AG04449 (cell line): ENCODE measurements around the gene COA8.

Source experiments
- CTCF ChIA-PET: fragments of 350-600 bp; formaldehyde crosslinking; extraction: SDS; loops from one replicate; lab custom pipeline; 2021; ENCODE audit warnings: antibody characterized with exemption; lab: Yijun Ruan, JAX
- POLR2A ChIA-PET: fragments of 400-600, 350-600 bp; formaldehyde crosslinking; extraction: SDS; loops from one replicate; lab custom pipeline; 2020; ENCODE audit warnings: antibody characterized with exemption, inconsistent platforms; lab: Yijun Ruan, JAX
- DNase-seq: peaks from one replicate; pipeline ENCODE4 v3.0.0-alpha.2; 2010; ENCODE audit warnings: low read depth, low spot score
- H3K4me3 ChIP-seq: 2 replicates; pipeline ENCODE4 v1.5.1; 2011; ENCODE audit warnings: low read depth, mild to moderate bottlenecking, control low read depth, low read length
- CTCF ChIP-seq: IDR thresholded peaks from one replicate; pipeline ENCODE4 v1.5.1; 2011; ENCODE audit warnings: mild to moderate bottlenecking, moderate library complexity, low read length, control low read depth, inconsistent platforms; ENCODE audit not compliant: insufficient read depth; ENCODE audit errors: missing control alignments

Gene COA8

GRCh38 chr14:103574707-103575285, 12.0 kb downstream of the COA8 start:
- POLR2A ChIA-PET: no interaction called here
- TF ChIP-seq CTCF: no peak
- H3K4me3 ChIP-seq: no peak overlapping the region
- CTCF ChIA-PET: interaction anchor here (0.7 to 2.0 kb wide), 8 partner anchors 9 to 105 kb away, joined by 3 to 6 read pairs (median 4); partner anchors contain the start of gene BAG5
- no peak for DNase-seq

- ChIA-PET POLR2A (interaction anchor here (1.3 kb wide), 1 partner anchor 9 kb away, joined by 5 read pairs; no protein-coding TSS in a partner anchor), CTCF (interaction anchor here (1.2 to 2.0 kb wide), 4 partner anchors 12 to 345 kb away, joined by 3 to 6 read pairs (median 5); partner anchors contain the start of gene COA8)
- TF ChIP-seq CTCF: no peak
- H3K4me3 ChIP-seq: no peak overlapping the region
- no peak for DNase-seq
Measured at GRCh38 chr14:103576371-103577024, 13.7 kb downstream of the COA8 start.

- ChIA-PET POLR2A (no interaction called here), CTCF (interaction anchor here (1.2 to 1.4 kb wide), 2 partner anchors 10 to 17 kb away, joined by 3 read pairs; no protein-coding TSS in a partner anchor)
- no peak overlapping the region for H3K4me3 ChIP-seq
- no peak for DNase-seq
- TF ChIP-seq CTCF: no peak
Measured at GRCh38 chr14:103578401-103579075, 15.8 kb downstream of the COA8 start.

- ChIA-PET CTCF (no interaction called here), POLR2A (no interaction called here)
- H3K4me3 ChIP-seq: no peak overlapping the region
- DNase-seq: no peak
- no peak for TF ChIP-seq CTCF
Measured at GRCh38 chr14:103581206-103581605, 18.4 kb downstream of the COA8 start.

- CTCF ChIA-PET: no interaction called here
- H3K4me3 ChIP-seq: no peak overlapping the region
- no peak for TF ChIP-seq CTCF
- POLR2A ChIA-PET: no interaction called here
- DNase-seq: no peak
Measured at GRCh38 chr14:103581954-103582703, 19.4 kb downstream of the COA8 start.
